Right kidney (tissue), 1 donor: ENCODE measurements around the gene ZNF655.

Source experiments
- DNase-seq: peaks from one replicate; pipeline ENCODE4 v3.0.0-alpha.2; 2016

The ZNF655 gene

GRCh38 chr7:99605527-99605926 is 47.1 kb downstream of the ZNF655 start:
- DNase-seq: no peak

GRCh38 chr7:99606531-99606930 is 48.1 kb downstream of the ZNF655 start:
- DNase-seq: no peak

- no peak for DNase-seq
Observed at GRCh38 chr7:99607548-99607947, 49.1 kb downstream of the ZNF655 start.

- no peak for DNase-seq
Observed at GRCh38 chr7:99614495-99614894, 56.1 kb downstream of the ZNF655 start.

- no peak for DNase-seq
Observed at GRCh38 chr7:99615989-99616358, 57.5 kb downstream of the ZNF655 start.

- DNase-seq: peak; percentile 93
Observed at GRCh38 chr7:99616359-99617191, 58.1 kb downstream of the ZNF655 start, which contains the start of gene ZSCAN25. Gene ZSCAN25 (plus strand): TSS chr7:99616946. CDS start chr7:99619607, 2,661 bp downstream.

- DNase-seq: no peak
Observed at GRCh38 chr7:99617192-99617781, 58.8 kb downstream of the ZNF655 start.

GRCh38 chr7:99618726-99619125 is 60.3 kb downstream of the ZNF655 start:
- DNase-seq: no peak

GRCh38 chr7:99619571-99620130 is 61.2 kb downstream of the ZNF655 start:
- DNase-seq: no peak

GRCh38 chr7:99621271-99621670 is 62.8 kb downstream of the ZNF655 start:
- no peak for DNase-seq

- no peak for DNase-seq
Observed at GRCh38 chr7:99622596-99622995, 64.2 kb downstream of the ZNF655 start.

GRCh38 chr7:99623091-99623693 is 64.8 kb downstream of the ZNF655 start:
- DNase-seq: no peak

GRCh38 chr7:99623702-99624447 is 65.4 kb downstream of the ZNF655 start:
- DNase-seq: no peak

GRCh38 chr7:99624484-99624883 is 66.0 kb downstream of the ZNF655 start:
- no peak for DNase-seq

GRCh38 chr7:99625321-99625720 is 66.9 kb downstream of the ZNF655 start:
- no peak for DNase-seq

- DNase-seq: no peak
Observed at GRCh38 chr7:99625961-99626360, 67.5 kb downstream of the ZNF655 start.
